ENCODE data around the gene PDZRN3. TPM values are rescaled to one million over a fixed set of nuclear protein-coding genes. Genes with fewer than 3 reads are reported as not detected.

PDZRN3 gene
- total and polyA plus RNA-seq, 7 donors = 2.5 to 39.3 (median 16.0) TPM

DNA sequence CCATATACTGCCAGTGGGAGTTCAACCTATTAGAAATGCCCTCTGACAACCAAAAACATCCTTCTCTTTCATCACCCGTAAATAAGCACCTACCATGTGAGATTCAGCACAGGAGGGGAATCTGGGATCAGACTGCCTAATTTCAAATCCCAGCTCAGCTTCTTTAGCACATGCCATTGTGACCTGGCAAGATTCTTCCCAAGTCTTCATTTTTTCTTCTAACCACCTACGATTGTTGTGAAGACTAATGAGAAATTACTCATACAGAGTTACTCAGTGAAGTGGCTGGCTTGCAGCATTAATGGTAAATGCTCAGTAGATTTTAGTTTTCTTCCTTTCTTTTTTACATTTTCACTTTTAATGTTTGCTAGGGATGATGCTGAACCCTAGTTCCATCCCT lies 176.7 kb downstream of the PDZRN3 start:
- intact Hi-C loops (cut with DNase I) = no loop called here
- no peak overlapping the region for H3K4me3 ChIP-seq
- ATAC-seq (no peak), DNase-seq (no peak)
- H3K36me3 ChIP-seq (ENCODE audit: insufficient read depth in 1 of 2, low read depth in 1 of 2) = no peaks in the 10 kb centered on the region
- H3K4me1 ChIP-seq = peaks cover 23% of the 10 kb centered on the region
- H3K9me3 ChIP-seq = no peaks in the 10 kb centered on the region
- H3K27me3 ChIP-seq (ENCODE audit: insufficient read depth in 3 of 3, low read length in 2 of 3) = no peaks in the 10 kb centered on the region
- WGBS, 3 donors = 88 to 98% (median 92%) methylated on average over 2 of the region's 2 CpGs
- TF ChIP-seq, protein P1, sequence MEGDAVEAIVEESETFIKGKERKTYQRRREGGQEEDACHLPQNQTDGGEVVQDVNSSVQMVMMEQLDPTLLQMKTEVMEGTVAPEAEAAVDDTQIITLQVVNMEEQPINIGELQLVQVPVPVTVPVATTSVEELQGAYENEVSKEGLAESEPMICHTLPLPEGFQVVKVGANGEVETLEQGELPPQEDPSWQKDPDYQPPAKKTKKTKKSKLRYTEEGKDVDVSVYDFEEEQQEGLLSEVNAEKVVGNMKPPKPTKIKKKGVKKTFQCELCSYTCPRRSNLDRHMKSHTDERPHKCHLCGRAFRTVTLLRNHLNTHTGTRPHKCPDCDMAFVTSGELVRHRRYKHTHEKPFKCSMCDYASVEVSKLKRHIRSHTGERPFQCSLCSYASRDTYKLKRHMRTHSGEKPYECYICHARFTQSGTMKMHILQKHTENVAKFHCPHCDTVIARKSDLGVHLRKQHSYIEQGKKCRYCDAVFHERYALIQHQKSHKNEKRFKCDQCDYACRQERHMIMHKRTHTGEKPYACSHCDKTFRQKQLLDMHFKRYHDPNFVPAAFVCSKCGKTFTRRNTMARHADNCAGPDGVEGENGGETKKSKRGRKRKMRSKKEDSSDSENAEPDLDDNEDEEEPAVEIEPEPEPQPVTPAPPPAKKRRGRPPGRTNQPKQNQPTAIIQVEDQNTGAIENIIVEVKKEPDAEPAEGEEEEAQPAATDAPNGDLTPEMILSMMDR (IDR thresholded peaks at IDR 0.05) = no peak
- H3K27ac ChIP-seq = no peak overlapping the region

DNA sequence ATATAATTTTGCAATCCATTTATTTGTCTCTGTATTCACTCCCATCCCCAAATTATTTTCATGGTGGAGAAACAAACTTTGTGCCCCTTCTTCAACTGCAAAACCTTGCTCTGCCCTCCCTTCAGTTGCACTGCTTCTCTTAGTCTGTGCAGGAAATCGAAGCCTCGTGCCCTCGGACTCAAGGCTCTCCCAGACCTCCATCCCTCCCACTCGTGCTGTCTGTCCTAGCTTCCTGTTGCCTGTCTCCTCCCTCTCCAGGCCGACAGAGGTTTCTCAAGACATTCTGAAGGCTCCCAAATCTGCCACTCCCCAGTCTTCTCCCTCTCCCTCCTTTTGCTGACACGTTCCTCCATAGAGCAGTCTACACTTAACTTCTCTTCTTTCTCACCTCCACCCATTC lies 177.6 kb downstream of the PDZRN3 start:
- ATAC-seq (no peak), DNase-seq (no peak)
- Histone ChIP-seq H3K9me3 (no peaks in the 10 kb centered on the region), H3K27me3 (ENCODE audit: insufficient read depth in 3 of 3, low read length in 2 of 3) (no peaks in the 10 kb centered on the region), H3K27ac (no peak overlapping the region), H3K4me3 (no peak overlapping the region), H3K36me3 (ENCODE audit: insufficient read depth in 1 of 2, low read depth in 1 of 2) (no peaks in the 10 kb centered on the region), H3K4me1 (peaks cover 19% of the 10 kb centered on the region)
- TF ChIP-seq, protein P1 (IDR thresholded peaks at IDR 0.05) = no peak
- WGBS, 3 donors = 60 to 73% (median 65%) methylated on average over 6 of the region's 6 CpGs
- intact Hi-C loops (cut with DNase I) = no loop called here

DNA sequence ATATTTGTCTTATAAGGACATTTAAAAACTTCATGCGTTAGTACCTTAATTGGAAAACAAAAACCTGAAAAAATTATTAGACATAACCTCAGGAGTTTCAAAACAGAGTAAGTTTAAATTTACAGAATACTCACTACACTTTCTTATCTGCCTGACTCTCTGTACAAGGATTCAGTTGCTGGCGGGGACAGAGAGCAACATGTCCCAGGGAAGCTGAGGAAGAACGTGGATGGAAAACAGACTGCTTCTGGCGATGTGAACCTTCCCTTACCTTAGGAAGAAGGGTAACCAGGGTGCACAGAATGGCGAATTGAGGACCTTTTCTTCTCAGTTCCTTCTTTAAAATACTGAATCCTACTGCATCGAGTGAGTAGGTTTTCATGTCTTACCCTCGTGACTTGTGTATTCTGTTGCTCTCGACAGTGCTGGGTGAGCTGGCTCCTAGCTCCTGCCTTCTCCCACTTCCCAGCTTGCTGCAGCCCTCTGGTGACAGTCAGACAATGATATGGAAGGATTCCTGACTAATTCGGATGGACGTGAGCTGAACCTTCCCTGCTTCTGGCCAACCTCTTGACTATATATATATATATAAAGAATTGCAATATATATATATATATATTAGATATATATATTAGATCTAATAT lies 178.2 kb downstream of the PDZRN3 start:
- WGBS, 3 donors = 89 to 93% (median 90%) methylated on average over 10 of the region's 10 CpGs
- DNase-seq = no peak
- intact Hi-C loops (cut with DNase I) = no loop called here
- H3K9me3 ChIP-seq = no peaks in the 10 kb centered on the region
- H3K27ac ChIP-seq = no peak overlapping the region
- ATAC-seq = no peak
- H3K36me3 ChIP-seq (ENCODE audit: insufficient read depth in 1 of 2, low read depth in 1 of 2) = no peaks in the 10 kb centered on the region
- TF ChIP-seq, protein P1 (IDR thresholded peaks at IDR 0.05) = no peak
- H3K27me3 ChIP-seq (ENCODE audit: insufficient read depth in 3 of 3, low read length in 2 of 3) = no peaks in the 10 kb centered on the region
- H3K4me1 ChIP-seq = peaks cover 14% of the 10 kb centered on the region
- H3K4me3 ChIP-seq = no peak overlapping the region

DNA sequence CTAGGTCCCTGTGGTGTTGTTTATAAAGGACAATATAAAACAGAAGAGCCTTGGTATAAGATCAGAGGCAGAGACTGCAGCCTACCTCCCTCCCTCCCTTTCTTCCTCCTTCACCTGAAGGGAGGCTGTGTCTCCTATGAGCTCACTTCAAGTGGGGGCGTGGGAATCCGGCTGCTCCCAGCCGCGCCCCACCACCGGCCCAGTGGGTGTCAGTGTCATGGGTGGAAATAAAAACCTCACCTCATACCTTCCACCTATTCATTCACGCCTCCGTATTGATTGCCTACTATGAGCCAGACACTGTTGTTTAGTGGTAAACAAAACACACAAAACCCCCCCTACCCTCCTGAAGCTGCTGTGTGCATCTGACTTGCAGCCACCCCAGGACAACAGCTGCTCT lies 181.9 kb downstream of the PDZRN3 start:
- no peak for DNase-seq
- intact Hi-C loops (cut with DNase I) = no loop called here
- TF ChIP-seq, protein P1 (IDR thresholded peaks at IDR 0.05) = no peak
- WGBS, 3 donors = 95 to 98% (median 97%) methylated on average over 7 of the region's 7 CpGs
- Histone ChIP-seq H3K27me3 (ENCODE audit: insufficient read depth in 3 of 3, low read length in 2 of 3) (no peaks in the 10 kb centered on the region), H3K36me3 (ENCODE audit: insufficient read depth in 1 of 2, low read depth in 1 of 2) (no peaks in the 10 kb centered on the region), H3K27ac (no peak overlapping the region), H3K4me3 (no peak overlapping the region), H3K9me3 (no peaks in the 10 kb centered on the region), H3K4me1 (no peaks in the 10 kb centered on the region)
- no peak for ATAC-seq

DNA sequence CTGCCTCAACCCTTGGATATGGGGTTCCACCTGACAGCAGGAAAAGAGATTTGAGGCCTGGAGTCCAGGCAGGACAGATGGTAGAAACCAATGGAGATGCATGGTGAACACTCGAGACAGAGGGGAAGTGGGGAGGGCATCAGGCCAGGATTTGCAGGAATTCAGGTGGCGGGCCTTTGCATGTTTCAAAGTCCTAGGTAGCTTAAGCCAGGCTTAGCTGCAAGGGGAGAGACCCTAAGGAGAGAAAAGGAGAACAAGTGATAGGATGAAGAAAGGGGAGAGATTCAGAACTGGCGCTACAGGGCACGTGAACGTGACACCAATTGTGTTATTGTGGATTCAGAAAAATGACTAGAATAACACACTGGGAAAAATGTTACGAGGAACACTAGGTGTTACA lies 182.6 kb downstream of the PDZRN3 start:
- no peak for ATAC-seq
- intact Hi-C loops (cut with DNase I) = no loop called here

More for the DNA sequence above, 182.6 kb downstream of the PDZRN3 start:
- TF ChIP-seq, protein P1 (IDR thresholded peaks at IDR 0.05) = no peak
- no peak overlapping the region for H3K4me3 ChIP-seq
- no peaks in the 10 kb centered on the region for H3K4me1 ChIP-seq
- no peak for DNase-seq
- 83 to 88% (median 86%) methylated on average over 6 of the region's 6 CpGs for WGBS, 3 donors
- no peaks in the 10 kb centered on the region for H3K36me3 ChIP-seq (ENCODE audit: insufficient read depth in 1 of 2, low read depth in 1 of 2)
- no peaks in the 10 kb centered on the region for H3K27me3 ChIP-seq (ENCODE audit: insufficient read depth in 3 of 3, low read length in 2 of 3)
- H3K9me3 ChIP-seq = no peaks in the 10 kb centered on the region
- H3K27ac ChIP-seq = no peak overlapping the region

All from psoas muscle (tissue), 8 donors.